Frontal cortex (tissue), 4 donors: Measurements from ENCODE around the gene RPS16. TPM values are rescaled to one million over a fixed set of nuclear protein-coding genes. Genes with fewer than 3 reads are reported as not detected.
A peak's percentile ranks its signal among the peaks of the same experiment; 100 is the strongest.
"Not testable (repeated sequence)": the region's sequence is repeated elsewhere in the genome, so short reads cannot be mapped to it uniquely, and the experiment has no call there.

Experiments used
- DNase-seq, 2 donors: peaks; one replicate each; pipeline ENCODE4 v3.0.0; 2012; ENCODE audit warnings: low spot score in 2 of 2
- FAIRE-seq: peaks from 2 replicates; lab custom pipeline; 2012; peaks lifted over from hg19 to GRCh38; lab: Jason Lieb, UNC
- total RNA-seq: library from RNA; depleted of rRNA; stranded (reverse); fragments of >200 nt; gene quantifications from one replicate; pipeline ENCODE4 v1.2.3, GENCODE V29; 2014
- donor health status: control.
- donor health status: control.
- donor health status: control.

RPS16 gene
- total RNA-seq, result 59.1 TPM

GRCh38 chr19:39435499-39436349 lies at the start of gene RPS16:
TSS of gene RPS16 (minus strand) at chr19:39435949. CDS start at chr19:39435895, 54 bp downstream.
- DNase-seq (peak; percentile 92 to 98), FAIRE-seq (no peak)

GRCh38 chr19:39483141-39483540 lies 47.4 kb upstream of the RPS16 start:
- FAIRE-seq, result no peak
- no peak for DNase-seq

GRCh38 chr19:39481676-39482075 lies 45.9 kb upstream of the RPS16 start:
- FAIRE-seq (no peak), DNase-seq (no peak)

GRCh38 chr19:39481229-39481545 lies 45.4 kb upstream of the RPS16 start:
- no peak for DNase-seq
- FAIRE-seq, result no peak

GRCh38 chr19:39480337-39481228 lies 44.8 kb upstream of the RPS16 start, which contains the start of gene TIMM50:
TSS of gene TIMM50 (plus strand) at chr19:39480838. CDS start at chr19:39480854, 16 bp downstream.
- peak; percentile 92 to 94 for DNase-seq
- FAIRE-seq, result no peak

- FAIRE-seq (no peak), DNase-seq (no peak)
Measured at GRCh38 chr19:39479916-39480315, 44.2 kb upstream of the RPS16 start.

GRCh38 chr19:39479319-39479801 lies 43.6 kb upstream of the RPS16 start:
- not testable (repeated sequence) for DNase-seq, FAIRE-seq

GRCh38 chr19:39475748-39476147 lies 40.0 kb upstream of the RPS16 start:
- FAIRE-seq (no peak), DNase-seq (no peak)

- FAIRE-seq (no peak), DNase-seq (peak; percentile 35 to 65)
Measured at GRCh38 chr19:39474139-39474620, 38.4 kb upstream of the RPS16 start.

- FAIRE-seq (no peak), DNase-seq (no peak)
Measured at GRCh38 chr19:39473443-39473960, 37.8 kb upstream of the RPS16 start.

- FAIRE-seq (no peak), DNase-seq (no peak)
Measured at GRCh38 chr19:39472746-39473442, 37.1 kb upstream of the RPS16 start.

GRCh38 chr19:39471756-39472536 lies 36.2 kb upstream of the RPS16 start:
- DNase-seq (no peak), FAIRE-seq (no peak)

- FAIRE-seq (no peak), DNase-seq (no peak)
Measured at GRCh38 chr19:39470724-39471339, 35.1 kb upstream of the RPS16 start.

GRCh38 chr19:39469567-39469966 lies 33.8 kb upstream of the RPS16 start:
- DNase-seq (no peak), FAIRE-seq (no peak)

- DNase-seq (no peak), FAIRE-seq (no peak)
Measured at GRCh38 chr19:39469036-39469435, 33.3 kb upstream of the RPS16 start.

- no peak for FAIRE-seq
Measured at GRCh38 chr19:39467941-39468340, 32.2 kb upstream of the RPS16 start.

GRCh38 chr19:39465956-39466747 lies 30.4 kb upstream of the RPS16 start:
- DNase-seq (no peak), FAIRE-seq (no peak)

More at GRCh38 chr19:39467941-39468340, 32.2 kb upstream of the RPS16 start:
- no peak for DNase-seq

- no peak for DNase-seq
- FAIRE-seq, result no peak
Measured at GRCh38 chr19:39463403-39463802, 27.7 kb upstream of the RPS16 start.
